SU-DHL-6 (cell line): ENCODE data around the gene CADM1.

Experiments
- EZH2phosphoT487 ChIP-seq: fragments of 200-600 bp; sonication (generic), shearing (Covaris generic); conservative IDR thresholded peaks from 2 replicates; pipeline ENCODE4 v1.6.1; 2018; ENCODE audit warnings: mild to moderate bottlenecking, antibody characterized with exemption, low read length, moderate library complexity, mixed read lengths
- TF ChIP-seq, protein P1 (sequence below): fragments of 200-600 bp; sonication (generic); IDR thresholded peaks from one replicate; pipeline ENCODE4 v1.5.1; 2017; ENCODE audit warnings: antibody characterized with exemption, mild to moderate bottlenecking, low read length, moderate library complexity; ENCODE audit not compliant: insufficient read depth, poor library complexity, severe bottlenecking

DNA sequence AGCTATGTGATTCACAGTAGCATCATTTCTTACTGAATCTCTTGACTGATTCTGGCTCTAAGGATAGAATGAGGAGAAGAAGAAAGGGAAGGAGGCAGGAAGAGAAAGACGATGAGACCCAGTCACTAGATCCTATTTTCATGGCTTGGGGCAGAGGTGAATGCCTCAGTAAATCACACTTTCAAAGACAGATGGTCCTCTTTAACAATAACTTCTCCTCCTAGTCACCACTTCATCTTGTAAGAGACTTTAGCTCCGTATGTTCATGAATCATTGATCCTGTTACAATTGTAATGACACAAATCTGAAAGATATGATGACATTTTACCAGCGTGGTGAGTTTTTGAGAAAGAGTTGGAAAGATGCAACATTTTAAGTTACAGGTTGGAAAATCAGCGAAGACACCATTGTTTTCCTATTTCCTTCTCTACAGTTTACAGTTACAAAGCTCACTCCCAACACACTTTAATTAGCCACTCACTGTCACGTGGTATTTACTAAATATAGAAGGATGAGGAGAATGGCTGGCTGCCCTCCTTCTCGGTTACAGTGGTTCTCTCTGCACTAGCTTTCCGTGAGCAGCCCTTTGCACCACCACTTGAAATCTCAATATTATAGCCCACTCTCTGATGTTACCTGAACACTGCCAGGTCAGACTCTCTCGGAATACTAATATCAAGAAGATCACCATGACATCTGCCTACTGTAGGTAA, 205.8 kb downstream of the CADM1 start:
- TF ChIP-seq, protein P1, sequence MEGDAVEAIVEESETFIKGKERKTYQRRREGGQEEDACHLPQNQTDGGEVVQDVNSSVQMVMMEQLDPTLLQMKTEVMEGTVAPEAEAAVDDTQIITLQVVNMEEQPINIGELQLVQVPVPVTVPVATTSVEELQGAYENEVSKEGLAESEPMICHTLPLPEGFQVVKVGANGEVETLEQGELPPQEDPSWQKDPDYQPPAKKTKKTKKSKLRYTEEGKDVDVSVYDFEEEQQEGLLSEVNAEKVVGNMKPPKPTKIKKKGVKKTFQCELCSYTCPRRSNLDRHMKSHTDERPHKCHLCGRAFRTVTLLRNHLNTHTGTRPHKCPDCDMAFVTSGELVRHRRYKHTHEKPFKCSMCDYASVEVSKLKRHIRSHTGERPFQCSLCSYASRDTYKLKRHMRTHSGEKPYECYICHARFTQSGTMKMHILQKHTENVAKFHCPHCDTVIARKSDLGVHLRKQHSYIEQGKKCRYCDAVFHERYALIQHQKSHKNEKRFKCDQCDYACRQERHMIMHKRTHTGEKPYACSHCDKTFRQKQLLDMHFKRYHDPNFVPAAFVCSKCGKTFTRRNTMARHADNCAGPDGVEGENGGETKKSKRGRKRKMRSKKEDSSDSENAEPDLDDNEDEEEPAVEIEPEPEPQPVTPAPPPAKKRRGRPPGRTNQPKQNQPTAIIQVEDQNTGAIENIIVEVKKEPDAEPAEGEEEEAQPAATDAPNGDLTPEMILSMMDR = no peak
- TF ChIP-seq EZH2phosphoT487 = no peak
